ENCODE results near the gene MYL3. TPM values are rescaled to one million over a fixed set of nuclear protein-coding genes. Genes with fewer than 3 reads are reported as not detected.

MYL3 gene
- total RNA-seq, 1 donor: 1.7 TPM

- TF ChIP-seq CTCF (IDR thresholded peaks at IDR 0.05; ENCODE audit: insufficient read depth, low read depth, low read length): no peak
- no peak for DNase-seq (ENCODE audit: low read depth)
- H3K4me3 ChIP-seq (ENCODE audit: low read depth, low read length): no peak overlapping the region
These were observed 44.7 kb upstream of the MYL3 start for GRCh38 chr3:46907960-46908293.

- DNase-seq (ENCODE audit: low read depth): no peak
- no peak overlapping the region for H3K4me3 ChIP-seq (ENCODE audit: low read depth, low read length)
- no peak for TF ChIP-seq CTCF (IDR thresholded peaks at IDR 0.05; ENCODE audit: insufficient read depth, low read depth, low read length)
These were observed 44.0 kb upstream of the MYL3 start for GRCh38 chr3:46907271-46907670.

- TF ChIP-seq CTCF (IDR thresholded peaks at IDR 0.05; ENCODE audit: insufficient read depth, low read depth, low read length): no peak
- H3K4me3 ChIP-seq (ENCODE audit: low read depth, low read length): no peak overlapping the region
- no peak for DNase-seq (ENCODE audit: low read depth)
These were observed 43.3 kb upstream of the MYL3 start for GRCh38 chr3:46906471-46907058.

DNA sequence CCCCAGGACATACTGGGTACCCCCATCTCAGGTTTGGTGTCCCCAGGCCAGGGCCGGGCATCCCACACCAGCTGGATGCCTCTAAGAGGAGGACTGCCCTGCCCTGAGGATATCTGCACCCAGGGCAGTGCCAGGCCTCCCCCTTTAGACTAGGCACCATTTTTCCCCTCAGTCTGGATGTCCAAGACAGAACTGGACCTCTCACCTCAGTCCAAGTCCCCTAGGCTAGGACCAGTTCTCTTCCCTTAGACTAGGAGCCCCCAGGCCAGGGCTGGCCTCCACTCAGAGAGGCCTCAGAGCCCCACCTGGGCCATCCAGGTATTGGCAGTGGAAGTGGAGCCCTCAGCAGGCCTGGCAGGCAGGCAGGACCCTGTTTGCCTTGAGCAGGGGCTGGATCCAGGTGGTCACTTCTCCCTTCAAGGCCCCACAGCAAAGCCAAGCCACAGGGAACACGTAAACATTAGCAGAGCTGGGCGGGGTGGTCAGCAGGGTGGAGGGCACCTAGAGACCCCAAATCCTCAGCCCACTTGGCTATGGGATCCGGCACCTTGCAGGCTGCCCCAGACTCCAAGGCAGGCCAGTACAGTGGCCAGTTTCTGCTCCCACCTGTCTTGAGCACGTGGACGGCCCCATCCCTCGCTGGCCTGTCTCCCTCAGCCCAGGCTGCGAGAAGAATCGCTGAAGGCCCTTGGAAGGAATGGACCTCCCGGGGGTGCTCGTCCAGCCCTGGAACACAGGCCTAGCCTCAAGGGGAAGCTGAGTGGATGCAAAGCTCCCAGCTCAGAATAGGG lies 42.6 kb upstream of the MYL3 start:
- TF ChIP-seq CTCF (IDR thresholded peaks at IDR 0.05; ENCODE audit: insufficient read depth, low read depth, low read length): no peak
- no peak for DNase-seq (ENCODE audit: low read depth)
- no peak overlapping the region for H3K4me3 ChIP-seq (ENCODE audit: low read depth, low read length)

GRCh38 chr3:46905213-46905560 lies 41.9 kb upstream of the MYL3 start:
- DNase-seq (ENCODE audit: low read depth): no peak
- TF ChIP-seq CTCF (IDR thresholded peaks at IDR 0.05; ENCODE audit: insufficient read depth, low read depth, low read length): no peak
- H3K4me3 ChIP-seq (ENCODE audit: low read depth, low read length): no peak overlapping the region

DNA sequence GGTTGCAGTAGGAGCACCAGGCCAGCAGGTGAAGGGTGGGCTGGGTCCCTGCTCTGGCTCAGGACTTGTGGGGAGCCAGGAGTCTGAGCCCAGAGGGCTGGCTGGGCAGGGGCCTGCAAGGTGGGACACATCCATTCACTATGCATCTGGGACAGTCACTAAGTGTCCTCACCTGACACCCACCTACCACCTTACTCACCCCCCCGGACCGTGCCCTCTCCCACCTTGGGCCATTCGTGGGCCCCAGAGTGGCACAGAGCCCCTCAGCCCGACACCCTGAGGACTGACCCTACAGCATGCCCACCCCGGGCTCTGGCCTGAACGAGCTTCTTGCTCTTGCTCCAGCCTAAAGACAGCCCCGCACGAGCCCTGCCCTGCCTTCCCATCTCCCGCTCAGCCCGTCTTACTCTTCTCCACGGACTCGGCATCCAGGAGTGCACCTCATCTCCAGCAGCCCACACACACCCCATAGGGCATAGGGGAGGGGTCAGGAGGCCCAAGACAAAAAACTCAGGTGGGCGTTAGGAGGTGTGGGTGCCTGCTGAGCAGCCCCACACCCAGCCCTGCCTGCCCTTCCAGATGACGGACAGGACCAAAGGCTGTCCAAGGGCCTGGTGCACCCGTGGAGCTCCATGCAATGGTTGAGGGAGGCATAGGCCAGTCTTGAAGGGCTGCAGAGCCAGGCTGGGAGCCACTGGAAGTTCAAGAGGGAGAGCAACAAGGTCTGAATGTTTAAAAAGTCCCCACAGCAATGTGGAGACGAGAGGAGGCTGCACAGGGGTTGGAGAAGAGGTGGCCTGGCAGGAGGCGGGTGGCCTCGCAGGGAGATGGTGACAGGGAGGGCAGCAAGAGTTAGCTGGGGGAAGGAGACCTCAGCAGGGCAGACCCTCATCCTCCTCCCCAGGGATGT lies 41.3 kb upstream of the MYL3 start:
- H3K4me3 ChIP-seq (ENCODE audit: low read depth, low read length): no peak overlapping the region
- TF ChIP-seq CTCF (IDR thresholded peaks at IDR 0.05; ENCODE audit: insufficient read depth, low read depth, low read length): no peak
- no peak for DNase-seq (ENCODE audit: low read depth)

Measured in fibroblast of villous mesenchyme (primary cell).